GM21786 (cell line): ENCODE data around the gene ARPC4.
"Not testable (repeated sequence)": the region's sequence is repeated elsewhere in the genome, so short reads cannot be mapped to it uniquely, and the experiment has no call there.

ENCODE experiments used
- ATAC-seq: cut with Tn5 transposase; IDR thresholded peaks from one replicate; pipeline ENCODE4 v1.9.1; 2021; ENCODE audit not compliant: unreplicated experiment

Gene ARPC4

GRCh38 chr3:9818666-9819335 is 25.9 kb downstream of the ARPC4 start:
- ATAC-seq = no peak

DNA sequence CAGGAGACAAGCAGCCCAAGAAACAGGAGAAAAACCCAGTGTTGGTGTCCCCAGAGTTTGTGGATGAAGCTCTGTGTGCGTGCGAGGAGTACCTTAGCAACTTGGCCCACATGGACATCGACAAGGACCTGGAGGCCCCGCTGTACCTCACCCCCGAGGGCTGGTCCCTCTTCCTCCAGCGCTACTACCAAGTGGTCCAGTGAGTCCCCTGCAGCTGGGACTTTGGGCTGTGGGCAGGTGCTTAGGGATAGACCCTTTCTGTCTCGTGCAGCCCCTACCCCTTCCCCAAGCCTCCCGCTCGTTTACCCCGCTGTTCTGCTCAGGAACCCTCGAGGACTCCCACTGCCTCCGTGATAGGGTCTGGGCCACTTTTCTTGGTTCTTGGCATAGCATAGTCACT is 27.7 kb downstream of the ARPC4 start:
- ATAC-seq = no peak

DNA sequence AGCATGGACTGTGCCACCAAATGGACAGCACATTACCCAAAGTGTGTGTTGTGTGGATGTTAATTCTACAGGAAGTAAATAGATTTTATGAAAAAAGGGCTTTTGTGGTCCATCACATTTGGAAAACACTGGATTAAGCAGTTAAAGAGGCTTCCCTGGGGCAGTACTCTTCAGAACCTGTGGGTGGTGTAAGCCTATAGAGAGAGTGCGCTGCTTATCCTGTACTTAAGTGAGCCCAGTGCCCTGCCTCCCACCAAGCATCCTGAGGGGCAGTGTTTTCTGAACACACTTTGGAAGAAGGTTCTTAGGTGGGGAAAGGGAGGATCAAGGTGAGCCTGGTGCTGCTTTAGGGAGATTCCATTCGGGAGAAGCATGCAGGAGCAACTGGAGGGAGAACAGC is 28.1 kb downstream of the ARPC4 start:
- no peak for ATAC-seq

DNA sequence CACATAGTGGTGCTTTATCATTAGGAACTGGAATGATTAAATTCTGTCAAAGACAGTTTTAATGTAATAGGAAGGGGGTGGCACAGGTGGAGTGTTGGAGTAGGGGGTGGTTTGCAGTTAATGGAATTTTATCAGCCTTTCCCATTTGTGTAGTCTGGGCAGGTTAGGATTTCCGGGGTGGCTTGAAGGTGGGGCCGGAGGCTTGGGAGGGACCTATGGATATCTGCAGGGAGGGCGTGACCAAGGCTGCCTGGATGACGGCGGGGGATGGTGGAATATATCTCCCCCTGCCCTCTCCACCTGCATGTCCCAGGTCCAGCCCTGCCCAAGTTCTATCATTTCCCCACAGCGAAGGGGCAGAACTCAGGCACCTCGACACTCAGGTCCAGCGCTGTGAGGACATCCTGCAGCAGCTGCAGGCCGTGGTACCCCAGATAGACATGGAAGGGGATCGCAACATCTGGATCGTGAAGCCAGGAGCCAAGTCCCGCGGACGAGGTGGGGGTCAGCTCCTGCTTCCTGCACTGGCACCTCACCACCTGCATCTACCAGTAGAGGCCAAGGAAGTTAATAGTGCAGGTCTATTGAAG is 32.7 kb downstream of the ARPC4 start:
- ATAC-seq = no peak

DNA sequence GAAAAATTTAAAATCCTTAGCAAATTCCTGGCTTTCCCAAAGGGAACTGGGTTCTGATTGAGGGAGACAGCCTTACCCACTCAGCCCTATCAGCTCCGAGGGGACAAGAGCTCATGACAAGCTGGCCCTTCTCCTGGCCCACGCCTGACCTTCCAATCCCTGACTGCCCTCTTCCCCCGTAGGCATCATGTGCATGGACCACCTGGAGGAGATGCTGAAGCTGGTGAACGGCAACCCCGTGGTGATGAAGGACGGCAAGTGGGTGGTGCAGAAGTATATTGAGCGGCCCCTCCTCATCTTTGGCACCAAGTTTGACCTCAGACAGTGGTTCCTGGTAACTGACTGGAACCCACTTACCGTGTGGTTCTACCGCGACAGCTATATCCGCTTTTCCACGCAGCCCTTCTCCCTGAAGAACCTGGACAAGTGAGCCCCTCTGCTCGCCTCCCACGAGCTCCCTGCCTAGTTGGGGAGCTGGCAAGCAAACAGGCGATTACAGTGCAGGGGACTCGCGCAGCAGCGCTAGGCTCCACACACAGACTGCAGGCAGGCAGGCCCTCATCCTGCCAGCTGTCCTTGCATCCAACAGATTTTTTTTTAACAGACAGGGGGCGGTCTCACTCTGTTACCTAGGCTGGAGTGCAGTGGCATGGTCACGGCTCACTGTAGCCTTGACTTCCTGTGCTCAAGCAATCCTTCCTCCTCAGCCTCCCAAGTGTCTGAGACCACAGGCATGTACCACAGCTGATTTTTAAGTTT is 34.1 kb downstream of the ARPC4 start:
- no peak for ATAC-seq

DNA sequence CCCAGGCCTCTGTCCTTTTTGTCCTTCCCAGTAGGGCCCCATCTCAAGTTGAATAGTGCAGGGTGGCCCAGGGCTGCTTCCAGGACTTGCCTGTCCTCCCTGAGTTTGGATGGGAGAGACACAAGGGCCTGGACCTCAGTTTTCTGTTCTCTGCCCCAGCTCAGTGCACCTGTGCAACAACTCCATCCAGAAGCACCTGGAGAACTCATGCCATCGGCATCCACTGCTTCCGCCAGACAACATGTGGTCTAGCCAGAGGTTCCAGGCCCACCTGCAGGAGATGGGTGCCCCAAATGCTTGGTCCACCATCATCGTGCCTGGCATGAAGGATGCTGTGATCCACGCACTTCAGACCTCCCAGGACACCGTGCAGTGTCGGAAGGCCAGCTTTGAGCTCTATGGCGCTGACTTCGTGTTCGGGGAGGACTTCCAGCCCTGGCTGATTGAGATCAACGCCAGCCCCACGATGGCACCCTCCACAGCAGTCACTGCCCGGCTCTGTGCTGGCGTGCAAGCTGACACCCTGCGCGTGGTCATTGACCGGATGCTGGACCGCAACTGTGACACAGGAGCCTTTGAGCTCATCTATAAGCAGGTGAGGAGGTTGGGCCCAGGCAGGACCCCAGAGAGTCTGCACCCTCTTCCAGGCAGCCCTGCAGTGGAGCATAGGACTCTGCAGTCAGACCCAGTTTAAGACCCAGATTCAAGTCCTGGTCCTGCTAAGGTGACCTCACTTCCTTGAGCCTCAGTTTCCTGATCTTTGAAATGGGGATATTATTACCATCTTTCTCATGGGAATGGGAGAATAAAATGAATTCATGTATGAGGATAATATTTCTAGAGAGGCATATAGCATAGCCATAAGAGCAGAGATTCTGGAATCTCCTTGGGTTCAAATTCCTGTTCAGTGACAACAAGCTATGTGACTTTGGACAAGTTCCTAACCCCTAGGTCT is 36.2 kb downstream of the ARPC4 start:
- ATAC-seq = no peak

DNA sequence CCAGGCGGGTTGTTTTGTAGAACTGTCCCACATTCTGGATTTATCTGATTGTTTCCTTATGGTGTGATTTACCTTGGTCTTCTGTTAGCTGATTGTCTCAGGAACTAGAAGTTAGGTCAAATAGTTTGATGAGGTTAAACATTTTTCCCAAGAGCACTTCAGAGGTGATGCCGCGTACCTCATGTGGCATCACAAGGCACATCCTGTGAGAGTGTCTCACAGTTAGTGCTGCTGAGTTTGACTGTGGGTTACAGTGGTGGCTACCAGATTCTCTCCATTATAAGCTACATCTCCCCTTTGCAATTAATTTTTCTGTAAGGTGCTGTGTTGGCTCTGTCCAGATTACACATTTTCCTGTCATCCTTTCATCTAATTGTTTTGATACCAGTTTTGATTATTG is 38.4 kb downstream of the ARPC4 start:
- ATAC-seq = no peak

GRCh38 chr3:9833078-9833477 is 40.2 kb downstream of the ARPC4 start:
- ATAC-seq = no peak

DNA sequence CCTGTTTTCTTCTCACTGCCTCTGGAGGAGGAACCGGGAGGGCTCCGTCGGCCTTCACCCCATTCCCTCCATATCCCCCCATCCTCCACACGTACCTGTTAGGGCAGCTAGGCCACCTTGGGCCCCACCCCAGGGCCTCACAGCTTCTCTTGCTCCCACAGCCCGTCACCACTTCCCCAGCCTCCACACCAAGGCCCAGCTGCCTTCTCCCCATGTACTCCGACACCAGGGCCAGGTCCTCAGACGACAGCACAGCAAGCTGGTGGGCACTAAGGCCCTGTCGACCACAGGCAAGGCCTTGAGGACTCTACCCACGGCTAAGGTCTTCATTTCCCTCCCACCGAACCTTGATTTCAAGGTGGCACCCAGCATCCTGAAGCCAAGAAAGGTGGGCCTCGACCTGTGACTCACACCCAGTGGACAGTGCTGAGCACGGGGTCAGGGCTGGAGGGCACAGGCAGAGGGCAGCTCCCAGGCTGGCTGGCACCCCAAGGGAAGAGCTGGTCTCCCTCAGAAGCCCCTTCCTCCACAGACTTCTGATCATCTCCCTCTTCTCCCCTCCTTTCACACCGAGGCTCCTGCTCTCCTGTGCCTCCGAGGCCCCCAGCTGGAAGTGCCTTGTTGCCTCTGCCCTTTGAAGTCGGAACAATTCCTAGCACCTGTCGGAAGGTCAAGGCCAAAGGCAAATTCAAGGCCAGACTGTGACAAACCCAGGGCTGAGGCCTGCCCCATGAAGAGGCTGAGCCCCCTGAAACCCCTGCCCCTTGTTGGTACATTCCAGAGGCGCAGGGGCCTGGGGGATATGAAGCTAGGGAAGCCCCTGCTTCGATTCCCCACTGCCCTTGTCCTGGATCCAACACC is 41.9 kb downstream of the ARPC4 start:
- no peak for ATAC-seq

DNA sequence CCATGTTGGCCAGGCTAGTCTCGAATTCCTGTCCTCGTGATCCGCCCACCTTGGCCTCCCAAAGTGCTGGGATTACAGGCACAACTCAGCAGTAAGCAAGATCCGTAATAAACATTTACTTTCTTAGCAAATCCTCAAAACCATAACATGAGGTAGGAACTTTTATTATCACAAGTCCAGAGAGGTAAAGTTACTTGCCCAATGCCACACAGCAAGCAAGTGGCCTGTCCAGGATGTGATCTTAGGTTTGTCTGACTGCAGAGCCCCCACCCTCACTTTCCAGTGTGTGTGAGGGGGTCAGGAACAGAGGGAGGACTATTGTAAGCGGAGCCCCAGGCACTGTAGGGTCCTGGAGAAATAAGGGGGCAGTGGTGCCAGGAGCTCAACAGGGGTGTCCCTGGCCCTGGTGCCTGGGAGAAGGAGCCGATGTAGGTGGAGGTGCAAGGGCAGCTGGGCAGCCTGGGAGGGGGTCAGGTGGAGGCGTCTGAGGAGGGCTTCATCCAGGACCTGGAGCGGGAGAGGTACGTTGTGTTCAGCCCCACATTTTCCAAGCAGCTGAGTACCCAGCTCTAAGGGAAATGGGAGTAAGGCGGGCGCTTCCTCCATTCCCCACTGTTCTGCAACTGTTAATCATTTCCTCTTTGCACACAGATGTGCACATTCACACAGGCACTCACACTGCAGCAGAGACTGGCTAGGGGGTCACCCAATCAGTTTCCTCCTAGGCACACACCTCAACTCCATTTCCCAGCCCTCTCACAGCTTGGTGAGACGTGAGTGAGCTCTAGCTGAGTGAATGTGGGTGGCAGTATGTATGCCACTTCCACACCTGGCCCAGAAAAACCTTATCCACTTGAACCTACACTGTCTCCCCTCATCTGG is 45.1 kb downstream of the ARPC4 start:
- ATAC-seq = no peak

GRCh38 chr3:9838856-9839255 is 46.0 kb downstream of the ARPC4 start:
- ATAC-seq = no peak

DNA sequence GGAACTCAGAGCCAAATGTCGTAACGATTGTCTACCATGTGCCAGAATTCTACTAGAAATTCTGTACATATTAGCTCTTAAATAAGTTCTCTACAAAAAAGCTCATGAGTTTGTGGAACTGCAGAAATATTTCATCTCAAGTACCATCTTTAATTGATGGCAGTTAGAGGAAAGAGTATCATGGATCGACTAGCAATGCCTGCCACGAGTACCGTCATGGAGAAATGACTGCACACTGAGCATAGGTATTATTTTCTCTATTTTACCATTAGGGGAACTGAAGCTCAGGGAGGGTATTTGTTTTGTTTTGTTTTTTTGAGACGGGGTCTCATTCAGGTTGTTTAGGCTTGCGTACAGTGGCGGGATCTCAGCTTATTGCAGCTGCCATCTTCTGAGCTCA is 48.1 kb downstream of the ARPC4 start:
- ATAC-seq = no peak

DNA sequence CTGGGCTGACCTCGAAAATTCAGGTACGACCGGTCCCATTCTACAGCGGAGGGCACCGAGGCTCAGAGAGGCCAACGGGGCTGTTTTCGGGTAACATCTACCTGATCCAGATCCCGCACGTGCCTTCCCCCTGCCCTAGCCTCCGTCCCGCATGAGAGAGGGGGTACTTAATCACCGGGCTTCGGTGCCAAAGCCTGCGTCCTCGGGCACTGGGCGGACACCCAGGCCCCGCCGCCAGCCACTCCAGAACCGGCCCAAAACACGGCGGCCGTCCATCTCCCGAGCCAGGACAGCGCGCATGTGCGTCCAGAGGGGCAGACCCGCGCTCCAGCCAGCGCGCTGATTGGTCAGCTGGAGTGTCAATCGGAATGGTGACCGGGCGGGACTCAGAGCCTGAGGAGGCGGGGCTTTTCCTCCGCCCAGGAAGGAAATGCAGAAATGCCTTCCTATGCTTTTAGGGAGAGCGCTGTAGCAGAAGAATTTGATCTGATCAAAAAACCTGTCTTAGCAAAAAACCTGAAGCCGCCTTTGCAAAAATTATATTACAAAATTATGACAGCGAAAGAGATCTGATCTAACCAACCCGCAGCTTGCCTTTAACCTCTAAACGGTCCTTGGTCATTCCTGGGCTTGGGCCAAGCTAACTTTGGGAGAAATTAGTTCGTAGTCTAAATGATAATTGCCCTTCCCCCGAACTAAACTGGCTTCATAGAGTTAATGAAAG is 51.0 kb downstream of the ARPC4 start, which contains the start of gene RPUSD3:
RPUSD3 (minus strand) TSS at position 294 of the 724 bp plus-strand sequence; CDS start at position 276, 18 bp downstream.
- peak; percentile 99 for ATAC-seq

- ATAC-seq = no peak
Observed at GRCh38 chr3:9846231-9846630, 53.3 kb downstream of the ARPC4 start.

GRCh38 chr3:9846931-9847488 is 54.1 kb downstream of the ARPC4 start:
- no peak for ATAC-seq

- not testable (repeated sequence) for ATAC-seq
Observed at GRCh38 chr3:9847870-9848269, 55.0 kb downstream of the ARPC4 start.

- not testable (repeated sequence) for ATAC-seq
Observed at GRCh38 chr3:9848860-9849259, 56.0 kb downstream of the ARPC4 start.

DNA sequence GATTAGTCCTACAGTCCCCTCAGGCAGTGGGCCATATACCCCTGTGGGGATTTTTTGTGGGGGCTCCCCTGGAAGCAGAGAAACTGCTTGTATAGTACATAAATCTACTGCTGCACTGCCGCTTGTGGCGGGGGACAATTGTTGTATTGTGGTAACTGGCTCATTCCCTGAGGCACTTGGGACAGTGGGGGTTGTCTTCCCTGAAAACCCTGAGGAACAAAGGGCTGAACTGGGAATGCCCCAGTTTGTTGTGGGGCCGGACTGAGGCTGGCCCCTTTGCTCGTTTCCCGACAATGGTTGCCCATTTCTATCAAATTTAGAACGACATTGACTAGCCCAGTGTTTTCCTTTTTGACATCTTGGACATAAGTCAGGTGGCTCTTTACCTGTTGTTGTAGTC is 58.5 kb downstream of the ARPC4 start:
- ATAC-seq = not testable (repeated sequence)
